ENCODE data around the gene AGRN. TPM values are rescaled to one million over a fixed set of nuclear protein-coding genes. Genes with fewer than 3 reads are reported as not detected.
"Not testable (repeated sequence)": the region's sequence is repeated elsewhere in the genome, so short reads cannot be mapped to it uniquely, and the experiment has no call there.

AGRN gene
- polyA plus RNA-seq, 3 donors = 0.06 to 4.7 (median 0.43) TPM

- intact Hi-C loops (cut with micrococcal nuclease) = no loop called here
- WGBS (ENCODE audit: insufficient coverage) = 93% methylated on average over 10 of the region's 10 CpGs
- H3K27me3 ChIP-seq (ENCODE audit: control insufficient read depth in 2 of 2, insufficient read depth in 2 of 2, low read length in 2 of 2) = no peaks in the 10 kb centered on the region
- no peaks in the 10 kb centered on the region for H3K36me3 Mint-ChIP-seq
- no peak overlapping the region for H2AFZ ChIP-seq (ENCODE audit: insufficient read depth, low read depth, low read length, poor library complexity, severe bottlenecking)
- peaks cover 0 to 4% (median 0%) of the 10 kb centered on the region in 3 donors for H3K27me3 Mint-ChIP-seq (ENCODE audit: low read depth in 3 of 3)
- no peaks in the 10 kb centered on the region for H3K9me3 ChIP-seq (replicated peaks in 1 of 2; ENCODE audit: control insufficient read depth in 1 of 2, insufficient read depth in 1 of 2, low read length in 2 of 2)
- H3K9me3 Mint-ChIP-seq = peaks cover 0 to 5% (median 2%) of the 10 kb centered on the region in 7 donors
- H3K27ac Mint-ChIP-seq = no peak overlapping the region
- no peak overlapping the region for H3K9ac ChIP-seq (ENCODE audit: insufficient read depth, low read length, poor library complexity, severe bottlenecking)
- no peak overlapping the region for H3K27ac ChIP-seq (ENCODE audit: low read depth in 1 of 2, low read length in 2 of 2)
- no peaks in the 10 kb centered on the region for H3K36me3 ChIP-seq (replicated peaks in 1 of 2; ENCODE audit: control insufficient read depth in 1 of 2, insufficient read depth in 2 of 2, low read length in 2 of 2)
- H3K4me1 ChIP-seq (ENCODE audit: control insufficient read depth in 1 of 2, insufficient read depth in 2 of 2, low read length in 2 of 2) = no peaks in the 10 kb centered on the region
- no peaks in the 10 kb centered on the region for H4K20me1 ChIP-seq (ENCODE audit: insufficient read depth, low read length)
- TF ChIP-seq CTCF (IDR thresholded peaks at IDR 0.05) = no peak
- no peak for DNase-seq
- no peak overlapping the region for H3K4me3 ChIP-seq (replicated peaks in 1 of 3; ENCODE audit: low read depth in 2 of 3, low read length in 3 of 3)
- no peaks in the 10 kb centered on the region for H3K4me1 Mint-ChIP-seq
- H3K4me3 Mint-ChIP-seq = no peak overlapping the region
- no peaks in the 10 kb centered on the region for H3K79me2 ChIP-seq (ENCODE audit: insufficient read depth, low read length)
- no peak overlapping the region for H3K4me2 ChIP-seq (replicated peaks; ENCODE audit: extremely low read depth, low read length, poor library complexity, severe bottlenecking)
These were observed 73.7 kb downstream of the AGRN start for GRCh38 chr1:1093610-1093943.

GRCh38 chr1:1094981-1095380 lies 75.1 kb downstream of the AGRN start:
- Histone ChIP-seq H3K27me3 (ENCODE audit: control insufficient read depth in 2 of 2, insufficient read depth in 2 of 2, low read length in 2 of 2) (peaks cover 0 to 3% of the 10 kb centered on the region in 2 donors), H3K4me1 (ENCODE audit: control insufficient read depth in 1 of 2, insufficient read depth in 2 of 2, low read length in 2 of 2) (no peaks in the 10 kb centered on the region), H2AFZ (ENCODE audit: insufficient read depth, low read depth, low read length, poor library complexity, severe bottlenecking) (no peak overlapping the region), H3K4me2 (replicated peaks; ENCODE audit: extremely low read depth, low read length, poor library complexity, severe bottlenecking) (no peak overlapping the region), H3K4me3 (replicated peaks in 1 of 3; ENCODE audit: low read depth in 2 of 3, low read length in 3 of 3) (no peak overlapping the region), H3K79me2 (ENCODE audit: insufficient read depth, low read length) (no peaks in the 10 kb centered on the region), H3K9me3 (replicated peaks in 1 of 2; ENCODE audit: control insufficient read depth in 1 of 2, insufficient read depth in 1 of 2, low read length in 2 of 2) (peaks cover 0 to 3% of the 10 kb centered on the region in 2 donors), H4K20me1 (ENCODE audit: insufficient read depth, low read length) (no peaks in the 10 kb centered on the region), H3K9ac (ENCODE audit: insufficient read depth, low read length, poor library complexity, severe bottlenecking) (no peak overlapping the region), H3K36me3 (replicated peaks in 1 of 2; ENCODE audit: control insufficient read depth in 1 of 2, insufficient read depth in 2 of 2, low read length in 2 of 2) (no peaks in the 10 kb centered on the region), H3K27ac (ENCODE audit: low read depth in 1 of 2, low read length in 2 of 2) (no peak overlapping the region)
- Mint-ChIP-seq H3K27ac (no peak overlapping the region), H3K4me1 (no peaks in the 10 kb centered on the region), H3K4me3 (no peak overlapping the region), H3K36me3 (no peaks in the 10 kb centered on the region), H3K9me3 (peaks cover 2 to 10% (median 5%) of the 10 kb centered on the region in 7 donors), H3K27me3 (ENCODE audit: low read depth in 3 of 3) (peaks cover 0 to 4% (median 3%) of the 10 kb centered on the region in 3 donors)
- 85% methylated on average over 2 of the region's 7 CpGs for WGBS (ENCODE audit: insufficient coverage)
- no peak for TF ChIP-seq CTCF (IDR thresholded peaks at IDR 0.05)
- no peak for DNase-seq
- intact Hi-C loops (cut with micrococcal nuclease) = no loop called here

DNA sequence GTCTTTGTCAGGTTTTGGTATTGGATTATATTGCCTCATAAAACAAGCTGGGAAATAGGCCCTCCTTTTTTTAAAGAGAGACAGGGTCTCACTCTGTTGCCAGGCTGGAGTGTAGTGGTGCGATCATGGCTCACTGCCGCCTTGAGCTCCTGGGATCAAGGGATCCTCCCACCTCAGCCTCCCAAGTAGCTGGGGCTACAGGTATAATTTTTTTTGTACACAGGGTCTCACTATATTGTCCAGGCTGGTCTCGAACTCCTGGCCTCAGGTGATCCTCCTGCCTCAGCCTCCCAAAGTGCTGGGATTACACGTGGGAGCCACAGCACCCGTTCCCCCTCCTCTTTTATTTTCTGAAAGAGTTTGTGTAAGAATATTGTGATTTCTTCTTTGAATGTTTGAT lies 76.2 kb downstream of the AGRN start:
- 83% methylated on average over 1 of the region's 5 CpGs for WGBS (ENCODE audit: insufficient coverage)
- H3K27ac Mint-ChIP-seq; H3K79me2 ChIP-seq (ENCODE audit: insufficient read depth, low read length); H3K4me1 Mint-ChIP-seq; H3K4me3 ChIP-seq (replicated peaks in 1 of 3; ENCODE audit: low read depth in 2 of 3, low read length in 3 of 3); DNase-seq; H3K4me2 ChIP-seq (replicated peaks; ENCODE audit: extremely low read depth, low read length, poor library complexity, severe bottlenecking); H3K36me3 Mint-ChIP-seq; H3K27me3 Mint-ChIP-seq (ENCODE audit: low read depth in 3 of 3); H2AFZ ChIP-seq (ENCODE audit: insufficient read depth, low read depth, low read length, poor library complexity, severe bottlenecking); H4K20me1 ChIP-seq (ENCODE audit: insufficient read depth, low read length); intact Hi-C loops (cut with micrococcal nuclease); H3K4me3 Mint-ChIP-seq; H3K4me1 ChIP-seq (ENCODE audit: control insufficient read depth in 1 of 2, insufficient read depth in 2 of 2, low read length in 2 of 2); H3K9ac ChIP-seq (ENCODE audit: insufficient read depth, low read length, poor library complexity, severe bottlenecking); H3K36me3 ChIP-seq (replicated peaks in 1 of 2; ENCODE audit: control insufficient read depth in 1 of 2, insufficient read depth in 2 of 2, low read length in 2 of 2); H3K27me3 ChIP-seq (ENCODE audit: control insufficient read depth in 2 of 2, insufficient read depth in 2 of 2, low read length in 2 of 2); H3K27ac ChIP-seq (ENCODE audit: low read depth in 1 of 2, low read length in 2 of 2): not testable (repeated sequence)
- peaks cover 0 to 10% of the 10 kb centered on the region in 2 donors for H3K9me3 ChIP-seq (replicated peaks in 1 of 2; ENCODE audit: control insufficient read depth in 1 of 2, insufficient read depth in 1 of 2, low read length in 2 of 2)
- peaks cover 3 to 18% (median 10%) of the 10 kb centered on the region in 7 donors for H3K9me3 Mint-ChIP-seq

Measured in CD14-positive monocyte (primary cell).